MM.1S (cell line): ENCODE measurements around the gene PREB.

ENCODE experiments used
- DNase-seq: peaks from one replicate; pipeline ENCODE4 v3.0.0-alpha.2; 2015
- H2AFZ ChIP-seq: fragments of 300-600 bp; sonication (generic); 2 replicates; pipeline ENCODE4 v1.6.0; 2016; ENCODE audit warnings: antibody characterized with exemption, low read length
- H3F3A ChIP-seq: fragments of 300-600 bp; sonication (generic); 2 replicates; pipeline ENCODE4 v1.6.1; 2016; ENCODE audit warnings: mild to moderate bottlenecking, antibody characterized with exemption, low read length, moderate library complexity, mixed read lengths; ENCODE audit not compliant: insufficient read depth
- H3K27ac ChIP-seq: fragments of 300-600 bp; sonication (generic); 2 replicates; pipeline ENCODE4 v1.5.1; 2016; ENCODE audit warnings: mild to moderate bottlenecking, low read length
- H3K27me3 ChIP-seq: fragments of 300-600 bp; sonication (generic); replicated peaks from 2 replicates; pipeline ENCODE4 v1.6.0; 2016; ENCODE audit warnings: low read length; ENCODE audit not compliant: insufficient read depth
- H3K36me3 ChIP-seq: fragments of 300-600 bp; sonication (generic); replicated peaks from 2 replicates; pipeline ENCODE4 v1.6.1; 2016; ENCODE audit warnings: mild to moderate bottlenecking, low read length, mixed read lengths; ENCODE audit not compliant: insufficient read depth
- H3K4me1 ChIP-seq: fragments of 300-600 bp; sonication (generic); 2 replicates; pipeline ENCODE4 v1.6.1; 2016; ENCODE audit warnings: low read length, mixed read lengths
- H3K4me2 ChIP-seq: fragments of 300-600 bp; sonication (generic); 2 replicates; pipeline ENCODE4 v1.6.0; 2016; ENCODE audit warnings: low read depth, low read length
- H3K4me3 ChIP-seq: fragments of 300-600 bp; sonication (generic); 2 replicates; pipeline ENCODE4 v1.5.1; 2016; ENCODE audit warnings: low read length, mixed read lengths
- H3K79me2 ChIP-seq: fragments of 300-600 bp; sonication (generic); 2 replicates; pipeline ENCODE4 v1.6.1; 2016; ENCODE audit warnings: mixed run types, low read length, mixed read lengths
- H3K9ac ChIP-seq: fragments of 300-600 bp; sonication (generic); 2 replicates; pipeline ENCODE4 v1.6.1; 2016; ENCODE audit warnings: low read length, mixed read lengths
- H3K9me2 ChIP-seq: fragments of 300-600 bp; sonication (generic); replicated peaks from 2 replicates; pipeline ENCODE4 v1.6.1; 2016; ENCODE audit warnings: mild to moderate bottlenecking, low read length, mixed read lengths; ENCODE audit not compliant: insufficient read depth
- H3K9me3 ChIP-seq: fragments of 300-600 bp; sonication (generic); replicated peaks from 2 replicates; pipeline ENCODE4 v1.6.1; 2016; ENCODE audit warnings: mild to moderate bottlenecking, low read length, mixed read lengths; ENCODE audit not compliant: insufficient read depth
- H4K20me1 ChIP-seq: fragments of 300-600 bp; sonication (generic); 2 replicates; pipeline ENCODE4 v1.6.1; 2016; ENCODE audit warnings: mild to moderate bottlenecking, low read length, moderate library complexity, mixed read lengths; ENCODE audit not compliant: insufficient read depth
- CTCF ChIP-seq: fragments of 300-600 bp; sonication (generic); IDR thresholded peaks from 2 replicates; pipeline ENCODE4 v1.5.1; 2016; ENCODE audit warnings: antibody characterized with exemption, low read length, mixed read lengths
- EZH2 ChIP-seq: fragments of 300-600 bp; sonication (generic); optimal IDR thresholded peaks from 2 replicates; pipeline ENCODE3; 2017; ENCODE audit warnings: low read depth, mild to moderate bottlenecking, antibody characterized with exemption, low read length, mixed read lengths
- EZH2phosphoT487 ChIP-seq: fragments of 300-600 bp; sonication (generic); IDR thresholded peaks from 2 replicates; pipeline ENCODE4 v1.6.1; 2018; ENCODE audit warnings: antibody characterized with exemption, low read length

Gene PREB

DNA sequence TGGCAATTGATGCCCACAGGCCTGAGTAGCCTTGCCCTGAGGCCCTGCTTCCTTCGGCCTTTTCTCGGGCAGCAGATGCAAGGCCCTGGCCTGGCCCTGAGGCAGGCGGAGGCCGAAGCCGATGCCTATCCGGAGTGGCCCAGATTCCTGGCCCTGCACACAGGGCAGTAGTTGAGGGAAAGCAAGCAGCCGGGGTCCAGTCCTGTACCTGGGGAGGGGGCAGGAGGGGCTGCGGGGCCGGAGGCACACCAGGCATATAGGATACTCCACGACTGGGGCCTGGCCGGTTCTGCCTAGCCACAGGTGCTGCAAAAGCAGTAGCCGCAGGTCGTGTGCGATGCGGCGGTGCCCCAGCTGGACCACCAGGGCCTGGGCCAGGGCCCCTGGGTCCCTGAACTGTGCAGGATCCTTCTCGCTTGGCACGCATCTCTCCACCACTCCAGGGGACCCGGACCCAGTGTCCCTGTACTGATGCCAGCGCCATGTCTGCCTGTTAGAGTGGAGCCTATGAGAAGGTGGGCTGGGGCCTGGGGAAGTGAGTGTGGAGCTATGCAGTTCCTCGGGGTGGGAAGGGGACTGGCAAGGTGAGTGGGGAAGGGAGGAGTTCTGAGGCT, 3.0 kb upstream of the PREB start:
- DNase-seq: no peak
- no peak overlapping the region for H3K27ac ChIP-seq
- H3K36me3 ChIP-seq: no peaks in the 10 kb centered on the region

GRCh38 chr2:27136751-27137150, 2.3 kb upstream of the PREB start:
- Histone ChIP-seq H3K9ac (no peak overlapping the region), H3K4me3 (no peak overlapping the region), H3K4me1 (no peaks in the 10 kb centered on the region), H3F3A (0 out of 2 replicates have a peak, but pooled peaks cover 11% of the 10 kb centered on the region), H3K79me2 (peaks cover 25% of the 10 kb centered on the region), H3K36me3 (no peaks in the 10 kb centered on the region), H3K9me3 (no peaks in the 10 kb centered on the region), H4K20me1 (no peaks in the 10 kb centered on the region), H3K27me3 (no peaks in the 10 kb centered on the region), H3K4me2 (no peak overlapping the region), H3K27ac (no peak overlapping the region), H2AFZ (no peak overlapping the region), H3K9me2 (no peaks in the 10 kb centered on the region)
- TF ChIP-seq CTCF (no peak), EZH2phosphoT487 (no peak), EZH2 (no peak)
- DNase-seq: no peak

More for the DNA sequence above, 3.0 kb upstream of the PREB start:
- H3K4me2 ChIP-seq: no peak overlapping the region
- H3K9ac ChIP-seq: no peak overlapping the region
- H4K20me1 ChIP-seq: no peaks in the 10 kb centered on the region
- H2AFZ ChIP-seq: no peak overlapping the region
- H3K27me3 ChIP-seq: no peaks in the 10 kb centered on the region
- H3K4me1 ChIP-seq: no peaks in the 10 kb centered on the region
- no peaks in the 10 kb centered on the region for H3K9me2 ChIP-seq
- peaks cover 20% of the 10 kb centered on the region for H3K79me2 ChIP-seq
- no peak overlapping the region for H3K4me3 ChIP-seq
- H3F3A ChIP-seq: 0 out of 2 replicates have a peak, but pooled peaks cover 11% of the 10 kb centered on the region
- TF ChIP-seq EZH2phosphoT487: no peak
- no peak for TF ChIP-seq CTCF
- no peak for TF ChIP-seq EZH2
- no peaks in the 10 kb centered on the region for H3K9me3 ChIP-seq

DNA sequence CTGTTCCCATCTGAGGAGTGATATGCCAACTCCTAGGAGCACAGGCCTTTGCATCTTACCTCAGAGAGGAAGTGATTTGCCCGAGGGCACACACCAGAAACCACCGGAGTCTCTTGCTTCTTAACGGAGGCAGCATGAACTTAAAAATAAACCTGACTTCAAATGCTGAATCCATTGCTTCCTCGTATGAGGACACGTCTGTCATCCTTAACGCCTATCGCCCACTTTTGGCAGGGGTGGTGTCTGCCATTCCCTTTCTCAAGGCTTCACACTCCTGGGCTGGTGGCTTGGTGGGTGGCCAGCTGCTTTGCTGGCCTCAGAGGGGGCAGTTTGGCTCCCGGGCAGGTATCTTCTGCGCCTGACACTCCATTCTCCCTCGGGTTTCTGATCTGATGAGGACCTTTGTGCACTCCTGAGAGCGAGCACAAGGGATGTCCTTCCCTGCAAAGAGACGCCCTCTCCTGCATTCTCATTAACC, 1.1 kb upstream of the PREB start:
- DNase-seq: no peak
- Histone ChIP-seq H3K9ac (no peak overlapping the region), H3F3A (0 out of 2 replicates have a peak, but pooled peaks cover 11% of the 10 kb centered on the region), H3K27ac (no peak overlapping the region), H3K79me2 (peaks cover 25% of the 10 kb centered on the region), H3K27me3 (no peaks in the 10 kb centered on the region), H3K4me3 (no peak overlapping the region), H3K4me1 (no peaks in the 10 kb centered on the region), H3K9me2 (no peaks in the 10 kb centered on the region), H3K4me2 (no peak overlapping the region), H4K20me1 (no peaks in the 10 kb centered on the region), H3K36me3 (peaks cover 10% of the 10 kb centered on the region; the same call in 1 of the 2 replicates), H3K9me3 (no peaks in the 10 kb centered on the region), H2AFZ (peak overlapping the region; percentile 86; the same call in 1 of the 2 replicates)
- no peak for TF ChIP-seq EZH2phosphoT487
- TF ChIP-seq CTCF: no peak
- no peak for TF ChIP-seq EZH2
